ENCODE results near the gene PHACTR1. TPM values are rescaled to one million over a fixed set of nuclear protein-coding genes. Genes with fewer than 3 reads are reported as not detected.

PHACTR1 gene
- total RNA-seq, 1 experiment from 2014 or later: 0.05 TPM

DNA sequence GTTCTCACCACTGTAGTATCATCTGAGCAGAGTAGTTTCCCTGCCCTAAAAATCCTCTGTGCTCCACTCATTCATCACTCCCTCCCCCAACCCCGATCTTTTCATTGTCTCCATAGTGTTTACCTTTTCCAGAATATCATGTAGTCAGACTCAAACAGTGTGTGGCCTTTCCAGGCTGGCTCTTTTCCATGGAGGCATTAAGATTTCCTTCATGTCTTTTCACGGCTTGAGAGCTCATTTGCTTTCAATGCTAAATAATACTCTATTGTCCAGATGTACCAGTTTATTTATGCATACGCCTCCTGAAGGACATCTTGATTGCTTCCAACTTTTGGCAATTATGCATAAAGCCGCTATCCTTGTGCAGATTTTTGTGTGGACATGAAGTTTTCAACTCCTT, 235.8 kb downstream of the PHACTR1 start:
- intact Hi-C loops (cut with micrococcal nuclease; ENCODE audit: unreplicated experiment) (no loop called here), in situ Hi-C loops (cut with HindIII; ENCODE audit: low pct_unique_long_range_greater_than_20kb, low sequenced_read_pairs) (no loop called here)
- no peak for ATAC-seq
- POLR2A ChIA-PET: no interaction called here
- Histone ChIP-seq H3K27me3 (ENCODE audit: control insufficient read depth, insufficient read depth, low read length) (peaks cover 6% of the 10 kb centered on the region), H3K9me3 (ENCODE audit: control insufficient read depth, insufficient read depth, low read depth, low read length) (no peaks in the 10 kb centered on the region), H3K4me1 (ENCODE audit: control insufficient read depth, insufficient read depth, low read length) (no peaks in the 10 kb centered on the region), H3K36me3 (ENCODE audit: control insufficient read depth, insufficient read depth, low read length) (no peaks in the 10 kb centered on the region), H3K4me3 (ENCODE audit: low read depth in 2 of 2, low read length in 2 of 2) (no peak overlapping the region), H3K27ac (ENCODE audit: low read length) (no peak overlapping the region)
- CTCF ChIA-PET: no interaction called here
- TF ChIP-seq POLR2AphosphoS5 (IDR thresholded peaks at IDR 0.05; ENCODE audit: low read depth, low read length) (no peak), TCF7L2 (IDR thresholded peaks at IDR 0.05; ENCODE audit: low read depth, low read length) (no peak), SIN3A (IDR thresholded peaks at IDR 0.05; ENCODE audit: borderline replicate concordance, insufficient read depth, low read depth, low read length) (no peak)
- TF ChIP-seq, protein P1, sequence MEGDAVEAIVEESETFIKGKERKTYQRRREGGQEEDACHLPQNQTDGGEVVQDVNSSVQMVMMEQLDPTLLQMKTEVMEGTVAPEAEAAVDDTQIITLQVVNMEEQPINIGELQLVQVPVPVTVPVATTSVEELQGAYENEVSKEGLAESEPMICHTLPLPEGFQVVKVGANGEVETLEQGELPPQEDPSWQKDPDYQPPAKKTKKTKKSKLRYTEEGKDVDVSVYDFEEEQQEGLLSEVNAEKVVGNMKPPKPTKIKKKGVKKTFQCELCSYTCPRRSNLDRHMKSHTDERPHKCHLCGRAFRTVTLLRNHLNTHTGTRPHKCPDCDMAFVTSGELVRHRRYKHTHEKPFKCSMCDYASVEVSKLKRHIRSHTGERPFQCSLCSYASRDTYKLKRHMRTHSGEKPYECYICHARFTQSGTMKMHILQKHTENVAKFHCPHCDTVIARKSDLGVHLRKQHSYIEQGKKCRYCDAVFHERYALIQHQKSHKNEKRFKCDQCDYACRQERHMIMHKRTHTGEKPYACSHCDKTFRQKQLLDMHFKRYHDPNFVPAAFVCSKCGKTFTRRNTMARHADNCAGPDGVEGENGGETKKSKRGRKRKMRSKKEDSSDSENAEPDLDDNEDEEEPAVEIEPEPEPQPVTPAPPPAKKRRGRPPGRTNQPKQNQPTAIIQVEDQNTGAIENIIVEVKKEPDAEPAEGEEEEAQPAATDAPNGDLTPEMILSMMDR (IDR thresholded peaks at IDR 0.05): no peak
- DNase-seq (ENCODE audit: low read depth, low spot score): no peak
- no TSS peak for BruUV-seq (replicated peaks)

DNA sequence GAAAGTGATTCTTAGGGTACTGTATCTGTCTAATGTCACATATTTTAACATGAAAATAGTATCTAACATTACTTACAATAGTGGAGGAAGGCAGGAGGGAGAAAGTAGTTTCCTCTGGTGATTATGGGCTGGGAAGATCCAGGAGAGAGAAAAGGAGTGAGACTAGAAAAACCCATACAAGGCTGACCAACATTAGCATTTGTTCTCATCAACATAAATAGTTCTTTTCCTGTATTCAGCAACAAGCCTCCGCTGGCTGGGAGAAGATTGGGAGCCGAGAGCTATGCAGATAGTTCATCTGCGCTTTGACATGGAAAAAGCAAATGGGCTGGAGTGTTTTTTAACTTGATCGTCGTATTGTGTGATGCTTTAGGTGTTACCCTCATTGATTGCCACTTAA, 239.4 kb downstream of the PHACTR1 start:
- DNase-seq (ENCODE audit: low read depth, low spot score): no peak
- H3K4me1 ChIP-seq (ENCODE audit: control insufficient read depth, insufficient read depth, low read length): peaks cover 5% of the 10 kb centered on the region; the same call in 1 of the 2 replicates
- peaks cover 15% of the 10 kb centered on the region for H3K27me3 ChIP-seq (ENCODE audit: control insufficient read depth, insufficient read depth, low read length)
- no peak overlapping the region for H3K4me3 ChIP-seq (ENCODE audit: low read depth in 2 of 2, low read length in 2 of 2)
- intact Hi-C loops (cut with micrococcal nuclease; ENCODE audit: unreplicated experiment): no loop called here
- POLR2A ChIA-PET: no interaction called here
- CTCF ChIA-PET: no interaction called here
- TF ChIP-seq, protein P2, sequence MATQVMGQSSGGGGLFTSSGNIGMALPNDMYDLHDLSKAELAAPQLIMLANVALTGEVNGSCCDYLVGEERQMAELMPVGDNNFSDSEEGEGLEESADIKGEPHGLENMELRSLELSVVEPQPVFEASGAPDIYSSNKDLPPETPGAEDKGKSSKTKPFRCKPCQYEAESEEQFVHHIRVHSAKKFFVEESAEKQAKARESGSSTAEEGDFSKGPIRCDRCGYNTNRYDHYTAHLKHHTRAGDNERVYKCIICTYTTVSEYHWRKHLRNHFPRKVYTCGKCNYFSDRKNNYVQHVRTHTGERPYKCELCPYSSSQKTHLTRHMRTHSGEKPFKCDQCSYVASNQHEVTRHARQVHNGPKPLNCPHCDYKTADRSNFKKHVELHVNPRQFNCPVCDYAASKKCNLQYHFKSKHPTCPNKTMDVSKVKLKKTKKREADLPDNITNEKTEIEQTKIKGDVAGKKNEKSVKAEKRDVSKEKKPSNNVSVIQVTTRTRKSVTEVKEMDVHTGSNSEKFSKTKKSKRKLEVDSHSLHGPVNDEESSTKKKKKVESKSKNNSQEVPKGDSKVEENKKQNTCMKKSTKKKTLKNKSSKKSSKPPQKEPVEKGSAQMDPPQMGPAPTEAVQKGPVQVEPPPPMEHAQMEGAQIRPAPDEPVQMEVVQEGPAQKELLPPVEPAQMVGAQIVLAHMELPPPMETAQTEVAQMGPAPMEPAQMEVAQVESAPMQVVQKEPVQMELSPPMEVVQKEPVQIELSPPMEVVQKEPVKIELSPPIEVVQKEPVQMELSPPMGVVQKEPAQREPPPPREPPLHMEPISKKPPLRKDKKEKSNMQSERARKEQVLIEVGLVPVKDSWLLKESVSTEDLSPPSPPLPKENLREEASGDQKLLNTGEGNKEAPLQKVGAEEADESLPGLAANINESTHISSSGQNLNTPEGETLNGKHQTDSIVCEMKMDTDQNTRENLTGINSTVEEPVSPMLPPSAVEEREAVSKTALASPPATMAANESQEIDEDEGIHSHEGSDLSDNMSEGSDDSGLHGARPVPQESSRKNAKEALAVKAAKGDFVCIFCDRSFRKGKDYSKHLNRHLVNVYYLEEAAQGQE (IDR thresholded peaks at IDR 0.05; ENCODE audit: insufficient read depth in 1 of 2, low read depth in 2 of 2, low read length in 1 of 2): no peak
- TF ChIP-seq POLR2AphosphoS5 (IDR thresholded peaks at IDR 0.05; ENCODE audit: low read depth, low read length) (no peak), TCF7L2 (IDR thresholded peaks at IDR 0.05; ENCODE audit: low read depth, low read length) (no peak), SIN3A (IDR thresholded peaks at IDR 0.05; ENCODE audit: borderline replicate concordance, insufficient read depth, low read depth, low read length) (no peak)
- TF ChIP-seq, protein P1 (IDR thresholded peaks at IDR 0.05): no peak
- no TSS peak for BruUV-seq (replicated peaks)
- in situ Hi-C loops (cut with HindIII; ENCODE audit: low pct_unique_long_range_greater_than_20kb, low sequenced_read_pairs): no loop called here
- no peak for ATAC-seq
- no peak overlapping the region for H3K27ac ChIP-seq (ENCODE audit: low read length)
- H3K36me3 ChIP-seq (ENCODE audit: control insufficient read depth, insufficient read depth, low read length): no peaks in the 10 kb centered on the region
- no peaks in the 10 kb centered on the region for H3K9me3 ChIP-seq (ENCODE audit: control insufficient read depth, insufficient read depth, low read depth, low read length)
